Thyroid gland (tissue), 4 donors: ENCODE results near the gene RGS14.

Source experiments
- CTCF ChIP-seq, 6 experiments: fragments of 200-600 bp in 3 of 6; fragments of 450-650 bp in 3 of 6; sonication (generic) in 3 of 6; IDR thresholded peaks; one replicate each; pipeline ENCODE4 v1.5.1; 2016 to 2019; ENCODE audit warnings: antibody characterized with exemption in 6 of 6, mild to moderate bottlenecking in 2 of 6, inconsistent platforms in 1 of 6, moderate library complexity in 1 of 6
- POLR2A ChIP-seq, 2 donors: fragments of 450-650 bp; IDR thresholded peaks; one replicate each; pipeline ENCODE4 v1.6.1; 2017; ENCODE audit warnings: antibody characterized with exemption in 2 of 2, mild to moderate bottlenecking in 2 of 2, moderate library complexity in 1 of 2

- TF ChIP-seq CTCF (IDR thresholded peaks at IDR 0.05) = no peak
- no peak for TF ChIP-seq POLR2A (IDR thresholded peaks at IDR 0.05)
Measured at GRCh38 chr5:177334155-177334551, 23.6 kb upstream of the RGS14 start.
